Measurements from ENCODE around the gene MT1F.

GRCh38 chr16:56702836-56703235 is 45.1 kb downstream of the MT1F start:
- TF ChIP-seq ZNF274 (IDR thresholded peaks at IDR 0.05; ENCODE audit: low read depth, low read length) (no peak), YY1 (IDR thresholded peaks at IDR 0.05; ENCODE audit: insufficient read depth, insufficient read length) (no peak), SUZ12 (IDR thresholded peaks at IDR 0.05; ENCODE audit: extremely low read depth, insufficient read depth, insufficient read length) (no peak)

All from NT2/D1 (cell line).